ENCODE measurements around the gene CELF2.

CELF2 gene

DNA sequence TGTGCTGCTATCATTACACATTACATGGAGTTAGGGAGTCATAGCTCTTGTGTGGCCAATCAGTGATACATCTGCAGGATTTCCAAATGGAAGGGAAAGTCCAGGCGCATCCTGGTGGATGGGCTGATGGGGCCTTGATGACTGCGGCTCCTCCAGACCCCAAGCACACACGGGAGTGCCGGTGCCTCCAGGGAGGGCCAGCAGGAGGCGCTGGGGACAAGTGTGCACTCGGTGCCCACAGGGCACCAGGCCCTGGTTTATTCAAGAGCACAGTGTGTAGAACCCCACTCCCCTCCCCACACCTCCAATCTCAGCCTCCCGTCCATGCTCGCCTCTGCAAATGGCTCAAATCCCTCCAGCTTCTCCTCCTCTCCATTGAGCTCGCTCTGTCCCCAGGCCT, 349.8 kb downstream of the CELF2 start:
- no peak for DNase-seq

DNA sequence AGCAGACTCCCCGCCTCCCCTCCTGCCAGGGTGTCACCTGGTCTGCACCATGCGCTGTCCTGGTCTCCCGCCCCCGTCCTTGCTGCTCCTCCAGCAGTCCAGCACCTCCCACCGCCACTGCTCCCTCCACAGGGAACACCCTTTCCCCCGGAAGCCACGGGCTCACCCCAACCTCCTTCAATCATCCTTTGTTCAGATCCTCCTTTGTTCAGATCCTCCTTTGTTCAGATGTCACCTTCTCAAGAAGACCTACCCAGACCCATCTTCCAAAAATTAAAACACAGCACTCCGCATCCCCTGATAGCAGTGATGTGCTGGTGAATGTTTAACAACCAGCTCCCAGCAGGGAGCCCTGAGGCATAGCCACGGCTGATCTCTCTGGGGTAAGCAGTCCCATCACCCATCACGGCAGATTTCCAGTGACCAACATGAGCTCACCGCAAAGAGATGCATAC, 356.1 kb downstream of the CELF2 start:
- DNase-seq = no peak

DNA sequence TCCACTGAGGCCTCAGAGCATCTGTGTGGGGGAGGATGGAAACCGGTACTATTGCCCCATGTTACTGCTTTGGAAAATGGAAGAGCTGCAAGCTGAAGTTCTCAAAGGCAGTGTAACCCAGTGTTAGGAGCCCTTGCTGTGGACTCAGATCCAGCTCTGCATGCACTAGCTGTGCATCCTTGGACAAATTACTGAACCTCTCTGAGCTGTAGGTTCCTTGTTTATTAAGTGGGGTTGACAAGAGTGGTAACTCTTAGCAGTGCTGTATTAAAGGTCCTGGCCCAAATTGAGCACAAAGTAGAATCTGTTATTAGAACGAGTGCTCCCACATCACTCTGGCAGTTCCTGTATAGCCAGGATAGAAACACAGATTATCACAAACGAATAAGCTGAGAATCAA, 359.6 kb downstream of the CELF2 start:
- DNase-seq = no peak

DNA sequence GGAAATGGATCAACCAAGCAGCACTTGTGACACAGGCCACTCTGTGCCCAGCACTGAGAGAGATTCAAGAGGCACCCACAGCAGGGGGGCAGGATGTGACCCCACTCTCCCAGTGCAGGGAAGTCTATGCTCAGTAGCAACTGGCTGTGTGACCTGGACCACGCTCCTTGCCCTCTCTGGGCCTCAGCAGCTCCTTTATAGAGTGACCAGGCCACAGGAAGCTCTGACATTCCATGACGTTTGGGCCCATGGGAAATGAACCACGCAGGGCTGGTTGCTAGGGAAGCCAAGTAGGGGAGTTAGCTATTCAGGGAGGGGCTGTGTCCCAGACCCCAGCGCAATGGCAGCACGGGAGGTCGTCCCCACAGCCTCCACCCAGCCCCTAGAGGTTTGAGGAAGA, 361.2 kb downstream of the CELF2 start:
- DNase-seq = no peak

DNA sequence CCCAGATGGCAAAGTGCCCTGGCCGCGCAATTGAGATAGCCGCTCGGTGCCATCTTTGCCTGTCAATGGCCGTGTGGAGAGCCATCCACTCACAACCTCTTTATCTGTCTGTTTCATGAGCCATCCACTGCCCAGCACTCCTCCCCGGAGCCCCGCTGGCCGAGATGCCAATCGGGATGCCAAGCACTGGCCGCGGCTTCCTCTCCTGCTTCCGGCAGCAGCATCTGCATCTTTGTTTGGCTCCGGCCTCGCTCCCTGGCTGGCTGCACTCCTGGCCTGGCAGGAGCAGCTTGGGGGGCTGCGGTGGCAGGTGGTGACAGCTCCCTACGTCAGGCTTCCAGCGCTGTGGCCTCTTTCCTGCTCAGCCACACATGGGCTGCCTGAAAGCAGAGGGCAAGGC, 362.1 kb downstream of the CELF2 start:
- no peak for DNase-seq

DNA sequence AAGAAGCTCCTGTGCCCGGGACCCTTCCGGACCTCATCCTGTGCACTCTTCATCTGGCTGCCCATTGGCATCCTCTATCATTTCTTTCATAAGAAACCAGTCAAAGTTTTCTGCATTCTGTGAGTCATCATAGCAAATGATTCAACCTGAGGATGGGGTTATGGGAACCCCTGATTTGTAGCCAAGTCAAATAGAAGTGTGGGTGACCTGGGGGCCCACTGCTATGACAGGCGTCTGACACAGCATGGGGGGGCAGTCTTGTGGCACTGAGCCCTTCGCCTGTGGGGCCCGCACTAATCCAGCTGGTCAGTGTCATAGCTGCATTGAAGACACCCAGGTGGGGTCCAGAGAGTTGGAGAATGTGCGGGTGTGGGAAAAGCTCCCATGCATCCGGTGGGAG, 363.4 kb downstream of the CELF2 start:
- DNase-seq = no peak

DNA sequence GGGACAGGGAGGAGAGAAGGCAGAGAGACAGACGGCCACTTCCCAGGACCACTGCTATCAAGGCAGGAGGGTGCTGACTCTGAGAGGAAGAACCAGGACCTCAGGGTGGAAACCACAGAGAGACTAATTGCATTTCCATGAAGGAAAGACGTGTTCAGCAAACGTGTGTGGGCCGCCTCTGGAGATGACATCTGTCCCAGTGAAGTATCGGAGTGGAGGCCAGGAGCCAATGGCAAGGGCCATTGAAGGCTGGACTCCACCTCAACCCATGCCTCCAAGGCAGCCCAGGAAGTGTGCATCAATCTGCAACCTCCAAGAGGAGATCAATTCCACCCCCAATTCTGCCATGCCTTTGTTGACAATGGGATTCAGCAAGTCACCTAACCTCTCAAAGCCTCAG, 363.8 kb downstream of the CELF2 start:
- DNase-seq = no peak

DNA sequence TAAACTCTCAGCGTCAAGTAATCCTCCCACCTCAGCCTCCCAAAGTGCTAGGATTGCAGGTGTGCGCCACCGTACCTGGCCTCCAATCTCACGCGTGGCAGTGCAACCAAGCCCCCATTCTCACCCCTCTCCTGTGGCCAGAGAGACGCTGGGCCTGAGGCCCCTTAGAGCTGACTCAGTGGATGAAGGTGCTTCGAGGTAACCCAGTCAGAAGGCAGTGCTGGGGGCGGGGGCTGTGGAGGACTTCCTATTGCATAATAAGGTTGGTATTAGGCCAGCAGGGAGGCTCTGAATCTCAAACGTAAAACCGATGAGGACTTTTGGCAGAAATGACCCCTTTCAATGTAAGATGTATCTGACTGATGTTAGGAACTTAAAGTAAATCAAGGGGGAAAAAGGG, 364.5 kb downstream of the CELF2 start:
- DNase-seq = no peak

DNA sequence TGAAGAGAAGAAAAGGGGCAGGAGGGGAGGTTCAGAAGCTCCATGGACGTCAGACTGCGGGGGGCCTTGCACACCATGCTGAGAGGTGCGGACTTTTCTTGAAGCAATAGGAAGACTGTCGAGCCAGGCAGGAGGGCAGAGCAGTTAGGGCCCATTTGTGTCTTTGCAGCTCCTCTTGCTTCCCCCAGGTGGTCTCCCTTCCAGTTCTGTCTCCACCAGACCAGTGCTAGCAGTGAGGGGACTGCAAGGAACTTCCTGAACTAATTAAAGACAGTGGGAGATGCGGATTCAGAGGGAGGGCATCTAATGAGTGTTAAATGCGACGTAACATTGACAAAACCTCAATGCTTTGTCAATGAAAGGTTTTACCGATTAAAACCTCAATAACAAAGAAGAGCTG, 368.4 kb downstream of the CELF2 start:
- DNase-seq = no peak
